ENCODE results near the gene NCEH1. TPM values are rescaled to one million over a fixed set of nuclear protein-coding genes. Genes with fewer than 3 reads are reported as not detected.

Gene NCEH1
- total and polyA plus RNA-seq, 2 of the 13 experiments (the other 11 are each of a cell fraction or from before 2014, with no cell fraction given), result 12.9 to 21.4 TPM

DNA sequence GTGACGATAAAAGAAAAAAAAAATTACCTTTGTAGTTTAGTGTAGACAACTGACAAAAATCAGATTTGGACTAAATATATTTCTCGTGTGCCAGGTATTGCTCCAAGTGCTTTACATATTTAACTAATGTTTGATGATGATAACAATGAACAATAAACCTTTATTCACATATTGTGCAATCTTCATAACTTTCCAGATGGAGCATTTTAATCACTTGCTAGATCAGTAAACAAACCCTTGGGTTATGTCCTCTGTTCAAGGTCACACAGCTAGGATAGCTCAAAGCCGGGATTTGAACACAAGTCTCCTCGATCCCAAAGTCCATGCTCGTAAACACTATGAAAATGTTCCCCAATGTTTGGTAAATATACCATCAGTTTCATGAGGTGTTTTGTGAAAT, 14.5 kb downstream of the NCEH1 start (continued):
- TF ChIP-seq, protein P1, sequence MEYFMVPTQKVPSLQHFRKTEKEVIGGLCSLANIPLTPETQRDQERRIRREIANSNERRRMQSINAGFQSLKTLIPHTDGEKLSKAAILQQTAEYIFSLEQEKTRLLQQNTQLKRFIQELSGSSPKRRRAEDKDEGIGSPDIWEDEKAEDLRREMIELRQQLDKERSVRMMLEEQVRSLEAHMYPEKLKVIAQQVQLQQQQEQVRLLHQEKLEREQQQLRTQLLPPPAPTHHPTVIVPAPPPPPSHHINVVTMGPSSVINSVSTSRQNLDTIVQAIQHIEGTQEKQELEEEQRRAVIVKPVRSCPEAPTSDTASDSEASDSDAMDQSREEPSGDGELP (IDR thresholded peaks at IDR 0.05; ENCODE audit: borderline replicate concordance, low read depth), result peak; percentile 33; the same call in 1 of the 2 replicates
- TF ChIP-seq ZNF619 (CRISPR knock-in tag; IDR thresholded peaks at IDR 0.05) (no peak), EP300 (IDR thresholded peaks at IDR 0.05; ENCODE audit: low read depth in 2 of 2, low read length in 2 of 2) (peak; percentile 85 to 97), EP300 (CRISPR knock-in tag; IDR thresholded peaks at IDR 0.05; ENCODE audit: borderline replicate concordance) (peak; percentile 90), KLF16 (CRISPR knock-in tag; IDR thresholded peaks at IDR 0.05) (peak in 1 of 2 experiments; percentile 86; a peak in 2 of 4 replicates), ZNF652 (CRISPR knock-in tag; IDR thresholded peaks at IDR 0.05; ENCODE audit: borderline replicate concordance, low read depth) (0 out of 2 replicates have a peak, but pooled peaks have one; percentile 57), ISL2 (CRISPR knock-in tag; IDR thresholded peaks at IDR 0.05) (peak; percentile 98), ATF2 (CRISPR knock-in tag; IDR thresholded peaks at IDR 0.05) (peak; percentile 82; the same call in 1 of the 2 replicates), ZNF512 (CRISPR knock-in tag; IDR thresholded peaks at IDR 0.05) (no peak), ZKSCAN5 (CRISPR knock-in tag; IDR thresholded peaks at IDR 0.05) (no peak), MIXL1 (CRISPR knock-in tag; IDR thresholded peaks at IDR 0.05) (peak; percentile 82), KMT2B (CRISPR knock-in tag; IDR thresholded peaks at IDR 0.05) (0 out of 2 replicates have a peak, but pooled peaks have one; percentile 55), KLF6 (CRISPR knock-in tag; IDR thresholded peaks at IDR 0.05) (no peak), MED8 (CRISPR knock-in tag; IDR thresholded peaks at IDR 0.05; ENCODE audit: insufficient replicate concordance) (no peak), ZNF660 (CRISPR knock-in tag; IDR thresholded peaks at IDR 0.05; ENCODE audit: borderline replicate concordance, low read depth) (no peak), HDAC2 (CRISPR knock-in tag; IDR thresholded peaks at IDR 0.05) (peak; percentile 96), REPIN1 (CRISPR knock-in tag; IDR thresholded peaks at IDR 0.05; ENCODE audit: borderline replicate concordance, low read depth) (no peak)
- TF ChIP-seq, protein P2, sequence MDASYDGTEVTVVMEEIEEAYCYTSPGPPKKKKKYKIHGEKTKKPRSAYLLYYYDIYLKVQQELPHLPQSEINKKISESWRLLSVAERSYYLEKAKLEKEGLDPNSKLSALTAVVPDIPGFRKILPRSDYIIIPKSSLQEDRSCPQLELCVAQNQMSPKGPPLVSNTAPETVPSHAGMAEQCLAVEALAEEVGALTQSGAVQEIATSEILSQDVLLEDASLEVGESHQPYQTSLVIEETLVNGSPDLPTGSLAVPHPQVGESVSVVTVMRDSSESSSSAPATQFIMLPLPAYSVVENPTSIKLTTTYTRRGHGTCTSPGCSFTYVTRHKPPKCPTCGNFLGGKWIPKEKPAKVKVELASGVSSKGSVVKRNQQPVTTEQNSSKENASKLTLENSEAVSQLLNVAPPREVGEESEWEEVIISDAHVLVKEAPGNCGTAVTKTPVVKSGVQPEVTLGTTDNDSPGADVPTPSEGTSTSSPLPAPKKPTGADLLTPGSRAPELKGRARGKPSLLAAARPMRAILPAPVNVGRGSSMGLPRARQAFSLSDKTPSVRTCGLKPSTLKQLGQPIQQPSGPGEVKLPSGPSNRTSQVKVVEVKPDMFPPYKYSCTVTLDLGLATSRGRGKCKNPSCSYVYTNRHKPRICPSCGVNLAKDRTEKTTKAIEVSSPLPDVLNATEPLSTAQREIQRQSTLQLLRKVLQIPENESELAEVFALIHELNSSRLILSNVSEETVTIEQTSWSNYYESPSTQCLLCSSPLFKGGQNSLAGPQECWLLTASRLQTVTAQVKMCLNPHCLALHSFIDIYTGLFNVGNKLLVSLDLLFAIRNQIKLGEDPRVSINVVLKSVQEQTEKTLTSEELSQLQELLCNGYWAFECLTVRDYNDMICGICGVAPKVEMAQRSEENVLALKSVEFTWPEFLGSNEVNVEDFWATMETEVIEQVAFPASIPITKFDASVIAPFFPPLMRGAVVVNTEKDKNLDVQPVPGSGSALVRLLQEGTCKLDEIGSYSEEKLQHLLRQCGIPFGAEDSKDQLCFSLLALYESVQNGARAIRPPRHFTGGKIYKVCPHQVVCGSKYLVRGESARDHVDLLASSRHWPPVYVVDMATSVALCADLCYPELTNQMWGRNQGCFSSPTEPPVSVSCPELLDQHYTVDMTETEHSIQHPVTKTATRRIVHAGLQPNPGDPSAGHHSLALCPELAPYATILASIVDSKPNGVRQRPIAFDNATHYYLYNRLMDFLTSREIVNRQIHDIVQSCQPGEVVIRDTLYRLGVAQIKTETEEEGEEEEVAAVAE (CRISPR knock-in tag; IDR thresholded peaks at IDR 0.05; ENCODE audit: borderline replicate concordance), result 0 out of 2 replicates have a peak, but pooled peaks have one; percentile 26
- TF ChIP-seq, protein P3, sequence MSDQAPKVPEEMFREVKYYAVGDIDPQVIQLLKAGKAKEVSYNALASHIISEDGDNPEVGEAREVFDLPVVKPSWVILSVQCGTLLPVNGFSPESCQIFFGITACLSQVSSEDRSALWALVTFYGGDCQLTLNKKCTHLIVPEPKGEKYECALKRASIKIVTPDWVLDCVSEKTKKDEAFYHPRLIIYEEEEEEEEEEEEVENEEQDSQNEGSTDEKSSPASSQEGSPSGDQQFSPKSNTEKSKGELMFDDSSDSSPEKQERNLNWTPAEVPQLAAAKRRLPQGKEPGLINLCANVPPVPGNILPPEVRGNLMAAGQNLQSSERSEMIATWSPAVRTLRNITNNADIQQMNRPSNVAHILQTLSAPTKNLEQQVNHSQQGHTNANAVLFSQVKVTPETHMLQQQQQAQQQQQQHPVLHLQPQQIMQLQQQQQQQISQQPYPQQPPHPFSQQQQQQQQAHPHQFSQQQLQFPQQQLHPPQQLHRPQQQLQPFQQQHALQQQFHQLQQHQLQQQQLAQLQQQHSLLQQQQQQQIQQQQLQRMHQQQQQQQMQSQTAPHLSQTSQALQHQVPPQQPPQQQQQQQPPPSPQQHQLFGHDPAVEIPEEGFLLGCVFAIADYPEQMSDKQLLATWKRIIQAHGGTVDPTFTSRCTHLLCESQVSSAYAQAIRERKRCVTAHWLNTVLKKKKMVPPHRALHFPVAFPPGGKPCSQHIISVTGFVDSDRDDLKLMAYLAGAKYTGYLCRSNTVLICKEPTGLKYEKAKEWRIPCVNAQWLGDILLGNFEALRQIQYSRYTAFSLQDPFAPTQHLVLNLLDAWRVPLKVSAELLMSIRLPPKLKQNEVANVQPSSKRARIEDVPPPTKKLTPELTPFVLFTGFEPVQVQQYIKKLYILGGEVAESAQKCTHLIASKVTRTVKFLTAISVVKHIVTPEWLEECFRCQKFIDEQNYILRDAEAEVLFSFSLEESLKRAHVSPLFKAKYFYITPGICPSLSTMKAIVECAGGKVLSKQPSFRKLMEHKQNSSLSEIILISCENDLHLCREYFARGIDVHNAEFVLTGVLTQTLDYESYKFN (CRISPR knock-in tag; conservative IDR thresholded peaks at IDR 0.05), result peak; percentile 97
